GM12801 (cell line): ENCODE results near the gene SLC9A7.

ENCODE experiments used
- TF ChIP-seq, protein P1 (sequence below): IDR thresholded peaks from one replicate; pipeline ENCODE4 v1.5.1; 2011; ENCODE audit warnings: control low read depth; ENCODE audit not compliant: insufficient read length; ENCODE audit errors: extremely low read depth

SLC9A7 gene

DNA sequence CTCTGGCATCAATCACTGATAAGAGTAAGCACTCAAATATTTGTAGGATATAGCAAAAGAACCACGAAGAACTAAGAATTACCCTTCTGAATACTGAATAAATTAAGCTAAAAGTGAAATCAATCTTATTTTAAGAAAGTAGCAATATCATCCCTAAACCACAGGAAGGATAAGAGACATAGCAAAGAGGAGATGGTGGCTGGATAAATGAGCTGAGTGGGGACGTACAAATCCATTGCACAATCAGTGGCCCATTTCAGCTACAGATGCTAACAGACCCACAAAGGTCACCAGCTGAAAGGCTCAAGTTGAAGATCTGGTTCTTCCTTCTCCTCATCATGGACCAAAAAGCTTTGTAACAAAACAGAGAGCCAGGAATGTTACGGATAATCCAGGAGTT, 77.1 kb downstream of the SLC9A7 start:
- TF ChIP-seq, protein P1, sequence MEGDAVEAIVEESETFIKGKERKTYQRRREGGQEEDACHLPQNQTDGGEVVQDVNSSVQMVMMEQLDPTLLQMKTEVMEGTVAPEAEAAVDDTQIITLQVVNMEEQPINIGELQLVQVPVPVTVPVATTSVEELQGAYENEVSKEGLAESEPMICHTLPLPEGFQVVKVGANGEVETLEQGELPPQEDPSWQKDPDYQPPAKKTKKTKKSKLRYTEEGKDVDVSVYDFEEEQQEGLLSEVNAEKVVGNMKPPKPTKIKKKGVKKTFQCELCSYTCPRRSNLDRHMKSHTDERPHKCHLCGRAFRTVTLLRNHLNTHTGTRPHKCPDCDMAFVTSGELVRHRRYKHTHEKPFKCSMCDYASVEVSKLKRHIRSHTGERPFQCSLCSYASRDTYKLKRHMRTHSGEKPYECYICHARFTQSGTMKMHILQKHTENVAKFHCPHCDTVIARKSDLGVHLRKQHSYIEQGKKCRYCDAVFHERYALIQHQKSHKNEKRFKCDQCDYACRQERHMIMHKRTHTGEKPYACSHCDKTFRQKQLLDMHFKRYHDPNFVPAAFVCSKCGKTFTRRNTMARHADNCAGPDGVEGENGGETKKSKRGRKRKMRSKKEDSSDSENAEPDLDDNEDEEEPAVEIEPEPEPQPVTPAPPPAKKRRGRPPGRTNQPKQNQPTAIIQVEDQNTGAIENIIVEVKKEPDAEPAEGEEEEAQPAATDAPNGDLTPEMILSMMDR, result no peak

DNA sequence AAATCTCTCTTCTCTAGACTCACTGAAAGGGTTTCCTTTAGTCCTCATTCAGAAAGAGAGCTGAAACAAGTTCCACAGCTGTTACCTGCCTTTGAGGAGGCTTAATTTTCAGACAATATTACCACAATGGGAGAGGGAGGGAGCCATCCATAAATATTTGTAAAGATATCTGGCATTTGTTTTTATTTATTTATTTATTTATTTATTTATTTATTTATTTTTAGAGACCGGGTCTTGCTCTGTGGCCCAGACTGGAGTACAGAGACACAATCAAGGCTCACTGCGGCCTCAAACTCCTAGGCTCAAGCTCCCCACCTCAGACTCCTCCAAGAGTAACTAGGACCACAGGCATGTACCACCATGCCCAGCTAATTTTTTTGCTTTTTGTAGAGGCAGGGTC, 80.7 kb downstream of the SLC9A7 start:
- TF ChIP-seq, protein P1, result no peak

DNA sequence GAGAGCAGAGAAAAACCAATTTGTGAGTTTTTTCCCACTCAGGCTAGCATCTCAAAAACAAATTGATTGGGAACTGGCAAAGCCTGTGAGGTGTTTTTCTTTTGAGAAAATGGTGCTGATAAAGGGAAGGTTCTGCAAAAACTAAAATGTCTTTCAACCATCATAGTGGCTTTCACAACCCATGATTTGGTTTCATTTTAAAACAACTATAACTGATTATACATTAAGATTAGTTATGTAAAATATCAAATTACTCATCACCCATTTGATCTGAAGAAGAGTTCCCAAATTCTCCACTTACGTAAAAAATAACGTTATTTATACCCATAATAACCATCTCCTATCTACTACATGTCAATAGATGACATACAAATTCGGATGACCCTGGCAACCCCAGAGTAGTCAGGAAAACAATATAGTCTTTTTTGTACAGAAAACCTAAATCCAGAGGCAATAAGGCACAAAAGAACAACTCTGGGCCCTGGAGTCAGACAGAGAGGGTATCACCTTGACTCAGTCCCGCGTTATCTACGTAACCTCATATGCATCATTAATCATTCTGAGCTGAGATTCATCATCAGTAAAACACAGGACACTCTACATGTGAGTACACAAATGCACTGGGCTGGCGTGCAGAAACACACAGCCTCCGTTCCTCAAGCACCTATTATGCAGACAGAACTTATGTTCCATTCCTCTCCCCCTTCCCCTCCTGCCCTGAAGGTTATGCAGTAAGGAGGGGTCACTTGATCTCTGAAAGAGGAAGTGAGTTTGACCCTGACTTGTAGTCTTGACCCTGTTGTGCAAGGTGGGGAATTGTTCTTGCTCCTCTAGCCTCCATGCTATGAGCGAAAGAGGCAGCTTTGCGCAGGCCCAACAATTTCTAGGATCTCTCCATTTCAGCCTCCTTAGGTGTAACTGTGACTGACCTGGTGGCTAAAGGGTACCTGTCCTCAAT, 82.2 kb downstream of the SLC9A7 start:
- TF ChIP-seq, protein P1, result no peak

DNA sequence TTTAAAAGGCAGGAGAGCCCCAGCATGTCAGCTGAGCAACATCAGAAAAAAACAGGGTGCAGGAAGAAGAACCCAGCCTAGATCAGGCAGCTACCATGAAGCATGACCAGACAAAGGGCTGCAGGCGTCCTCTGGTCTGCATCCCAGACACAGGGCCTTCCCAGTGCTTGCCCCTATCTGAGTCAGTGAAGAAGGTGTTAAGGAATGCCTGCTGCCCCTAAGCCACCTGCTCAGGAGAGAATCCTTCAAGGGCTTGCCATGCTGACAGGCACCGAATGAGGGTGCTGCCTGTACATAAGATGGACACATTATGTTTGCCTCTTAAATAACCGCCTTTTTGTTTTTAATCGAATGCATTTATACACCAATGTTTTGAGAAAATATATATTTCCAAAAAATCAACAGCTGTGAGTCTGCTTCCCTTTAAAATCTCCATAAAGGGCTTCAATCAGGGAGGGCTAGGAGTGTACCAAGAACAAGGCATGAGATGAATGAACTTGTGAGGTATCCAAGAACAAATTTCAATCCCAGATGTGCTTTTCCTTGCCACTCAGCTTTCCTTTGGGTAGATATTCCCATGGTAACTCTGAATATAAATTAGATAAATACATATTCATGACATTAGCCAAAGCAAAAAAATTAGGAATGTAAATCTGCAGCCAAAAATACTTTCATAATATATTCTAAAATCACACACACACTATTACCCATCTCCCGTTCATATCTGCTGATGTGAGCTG, 85.1 kb downstream of the SLC9A7 start:
- TF ChIP-seq, protein P1, result no peak

DNA sequence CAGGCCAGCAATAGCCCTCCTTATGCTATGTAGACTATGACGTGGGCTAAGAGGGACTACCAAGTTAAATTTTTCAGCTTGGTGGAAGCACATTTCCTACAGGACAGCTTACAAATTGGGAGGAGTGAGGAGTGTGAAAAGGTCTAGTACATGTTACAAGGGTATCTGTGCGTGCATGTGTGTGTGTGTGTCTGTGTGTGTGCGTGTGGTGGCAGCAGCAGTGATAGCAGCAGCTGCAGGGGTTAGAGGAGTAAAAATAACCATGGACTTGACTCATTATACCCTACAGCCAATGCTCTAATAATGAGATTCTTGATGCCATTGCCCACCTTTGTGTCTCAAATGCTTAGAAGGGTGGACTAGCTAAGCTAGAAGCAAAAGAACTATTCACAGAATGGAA, 88.6 kb downstream of the SLC9A7 start:
- TF ChIP-seq, protein P1, result no peak

DNA sequence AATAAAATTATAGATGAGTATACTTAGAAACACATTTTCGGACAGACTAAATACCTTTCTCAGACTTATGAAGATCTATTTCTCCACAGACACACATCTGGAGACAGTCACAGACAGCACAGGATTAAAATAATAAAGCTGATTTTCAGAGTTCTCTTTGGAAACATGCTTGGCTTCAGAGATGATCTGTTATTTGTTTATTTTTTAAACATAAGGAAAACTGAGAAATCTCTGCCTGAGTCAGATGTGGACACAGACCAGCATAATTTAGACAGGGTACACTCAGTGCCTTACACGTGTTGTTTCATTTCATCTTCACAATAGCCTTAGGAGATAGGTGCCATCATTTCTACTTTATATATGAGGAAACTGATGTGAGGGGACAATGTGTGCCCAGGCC, 92.1 kb downstream of the SLC9A7 start:
- TF ChIP-seq, protein P1, result no peak
